ENCODE results near the gene AK3. TPM values are rescaled to one million over a fixed set of nuclear protein-coding genes. Genes with fewer than 3 reads are reported as not detected.
A peak's percentile ranks its signal among the peaks of the same experiment; 100 is the strongest.

AK3 gene
- total and polyA plus RNA-seq, 2 of the 8 experiments (the other 6 are each of a cell fraction or from before 2014, with no cell fraction given): 8.9 to 30.0 TPM

GRCh38 chr9:4713849-4714248, 27.2 kb downstream of the AK3 start:
- ChIA-PET POLR2A (ENCODE audit: partially characterized antibody) (no interaction called here), CTCF (ENCODE audit: partially characterized antibody) (interaction anchor here (1.2 kb wide), 1 partner anchor 13 kb away, joined by 4 read pairs; no protein-coding TSS in a partner anchor)
- no peak overlapping the region for H4K5ac ChIP-seq (ENCODE audit: insufficient read length, low read depth, low read length)
- no peak overlapping the region for H2BK120ac ChIP-seq (replicated peaks; ENCODE audit: low read depth, low read length)
- H3K9me3 ChIP-seq (ENCODE audit: insufficient read depth in 2 of 2, low read depth in 1 of 2, low read length in 1 of 2): no peaks in the 10 kb centered on the region
- no peaks in the 10 kb centered on the region for H3K27me3 ChIP-seq (replicated peaks in 1 of 4; ENCODE audit: control insufficient read depth in 3 of 4, extremely low read depth in 1 of 4, insufficient read depth in 3 of 4, low read length in 3 of 4)
- no peaks in the 10 kb centered on the region for H4K20me1 ChIP-seq (replicated peaks in 1 of 2; ENCODE audit: control insufficient read depth in 1 of 2, insufficient read depth in 2 of 2, low read length in 2 of 2)
- no peak overlapping the region for H3K56ac ChIP-seq (replicated peaks; ENCODE audit: insufficient read length, low read depth, low read length)
- H3K18ac ChIP-seq (ENCODE audit: extremely low read depth, low read length): no peak overlapping the region
- H2BK12ac ChIP-seq (ENCODE audit: low read depth, low read length): no peak overlapping the region
- FAIRE-seq (peak; percentile 92), DNase-seq (ENCODE audit: low read depth in 1 of 2, low spot score in 2 of 2) (no peak)
- peaks cover 4 to 33% (median 16%) of the 10 kb centered on the region in 4 experiments for H3K36me3 ChIP-seq (ENCODE audit: control insufficient read depth in 2 of 4, insufficient read depth in 4 of 4, low read length in 3 of 4)
- H3K9ac ChIP-seq (replicated peaks in 1 of 4; ENCODE audit: extremely low read depth in 1 of 4, low read depth in 3 of 4, low read length in 3 of 4): no peak overlapping the region
- no peak overlapping the region for H4K8ac ChIP-seq (ENCODE audit: extremely low read depth, insufficient read depth, low read length)
- no peak for TF ChIP-seq RFX5 (IDR thresholded peaks at IDR 0.05; ENCODE audit: borderline replicate concordance, low read depth, low read length)
- no peaks in the 10 kb centered on the region for H3K4me1 ChIP-seq (replicated peaks in 1 of 4; ENCODE audit: control insufficient read depth in 3 of 4, insufficient read depth in 4 of 4, low read length in 3 of 4)
- no peak overlapping the region for H3K23ac ChIP-seq (ENCODE audit: insufficient read length)
- no peak overlapping the region for H2BK5ac ChIP-seq (ENCODE audit: low read depth, low read length)
- no peak overlapping the region for H2AK5ac ChIP-seq (ENCODE audit: low read depth, low read length)
- no peaks in the 10 kb centered on the region for H3K79me2 ChIP-seq (ENCODE audit: control insufficient read depth in 1 of 2, insufficient read depth in 2 of 2, low read length in 2 of 2)
- no peak overlapping the region for H3K27ac ChIP-seq (ENCODE audit: low read depth, low read length)
- no peaks in the 10 kb centered on the region for H3K79me1 ChIP-seq (ENCODE audit: low read depth, low read length)
- no peak overlapping the region for H2BK20ac ChIP-seq (ENCODE audit: low read length)
- H2AFZ ChIP-seq (ENCODE audit: low read length): no peak overlapping the region
- WGBS, 2 experiments (ENCODE audit: extremely low coverage in 1 of 2, insufficient coverage in 1 of 2, insufficient read length in 1 of 2, insufficient replicate concordance in 2 of 2, low coverage in 1 of 2, low lambda C conversion rate in 2 of 2, missing lambda C conversion rate in 1 of 2): 71 to 100% methylated on average over 3 to 7 of the region's 7 CpGs
- H3K4me3 ChIP-seq (ENCODE audit: extremely low read depth in 1 of 4, insufficient read depth in 2 of 4, low read depth in 3 of 4, low read length in 4 of 4): no peak overlapping the region
- no peak overlapping the region for H4K91ac ChIP-seq (replicated peaks; ENCODE audit: insufficient read length, low read length)
- H3K4ac ChIP-seq (replicated peaks; ENCODE audit: insufficient read length, low read depth, low read length): no peak overlapping the region
- no peak overlapping the region for H3K4me2 ChIP-seq (ENCODE audit: insufficient read depth in 1 of 2, low read depth in 2 of 2, low read length in 2 of 2)
- H2BK15ac ChIP-seq (ENCODE audit: low read length): no peak overlapping the region
- H3K23me2 ChIP-seq (ENCODE audit: low read depth, low read length): peaks cover 5% of the 10 kb centered on the region; the same call in 1 of the 2 replicates
- H3K14ac ChIP-seq (ENCODE audit: insufficient read length): no peak overlapping the region

Measured in H1 (cell line).